Tibial nerve (tissue), 3 donors: Measurements from ENCODE around the gene GHSR.

ENCODE experiments used
- CTCF ChIP-seq, 5 experiments: fragments of 200-600 bp in 3 of 5; fragments of 450-650 bp in 2 of 5; sonication (generic) in 3 of 5; IDR thresholded peaks; one replicate each; pipeline ENCODE4 v1.5.1; 2016 to 2019; ENCODE audit warnings: antibody characterized with exemption in 5 of 5, mild to moderate bottlenecking in 3 of 5, moderate library complexity in 2 of 5
- POLR2A ChIP-seq, 2 donors: fragments of 450-650 bp; IDR thresholded peaks; one replicate each; pipeline ENCODE4 v1.6.1; 2017; ENCODE audit warnings: antibody characterized with exemption in 2 of 2, mild to moderate bottlenecking in 2 of 2, moderate library complexity in 2 of 2

DNA sequence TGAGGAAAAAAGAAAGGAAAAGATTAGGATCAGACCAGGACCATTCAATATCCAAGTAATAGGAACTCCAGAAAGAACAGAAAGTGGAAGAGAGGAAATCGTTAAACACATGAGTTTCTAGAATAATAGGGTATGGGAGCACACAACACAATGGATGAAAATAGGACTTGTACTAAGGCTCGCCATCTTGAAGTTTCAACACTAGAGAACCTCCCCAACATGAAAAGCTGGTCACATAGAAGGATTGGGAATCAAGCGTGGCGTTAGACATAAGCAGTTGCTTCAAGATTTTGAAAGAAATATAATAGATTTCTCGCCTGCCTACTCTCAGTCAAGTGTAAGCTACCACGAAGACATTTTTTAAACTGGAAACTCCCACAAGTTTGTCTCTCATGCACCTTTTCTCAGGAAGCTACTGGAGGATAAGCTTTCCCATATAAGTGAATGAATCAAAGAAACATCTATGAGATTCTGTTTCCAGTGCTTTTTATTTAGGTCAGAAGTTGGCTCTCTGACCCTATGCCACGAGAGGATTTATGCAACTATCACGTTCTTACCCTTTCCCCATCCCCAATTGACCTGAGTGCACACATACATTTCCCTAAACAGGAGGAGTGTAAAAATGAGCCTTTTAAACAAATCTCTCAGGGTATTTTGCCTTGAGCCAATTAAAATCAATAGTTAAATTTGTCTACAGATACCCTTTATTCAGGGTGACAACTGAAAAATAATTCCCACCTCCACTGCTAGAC lies 45.2 kb downstream of the GHSR start:
- TF ChIP-seq CTCF (IDR thresholded peaks at IDR 0.05) (no peak), POLR2A (IDR thresholded peaks at IDR 0.05) (no peak)
